Measurements from ENCODE around the gene PPRC1. TPM values are rescaled to one million over a fixed set of nuclear protein-coding genes. Genes with fewer than 3 reads are reported as not detected.

PPRC1 gene
- total RNA-seq, 2 donors from 2014 or later: 17.0 to 36.1 TPM

DNA sequence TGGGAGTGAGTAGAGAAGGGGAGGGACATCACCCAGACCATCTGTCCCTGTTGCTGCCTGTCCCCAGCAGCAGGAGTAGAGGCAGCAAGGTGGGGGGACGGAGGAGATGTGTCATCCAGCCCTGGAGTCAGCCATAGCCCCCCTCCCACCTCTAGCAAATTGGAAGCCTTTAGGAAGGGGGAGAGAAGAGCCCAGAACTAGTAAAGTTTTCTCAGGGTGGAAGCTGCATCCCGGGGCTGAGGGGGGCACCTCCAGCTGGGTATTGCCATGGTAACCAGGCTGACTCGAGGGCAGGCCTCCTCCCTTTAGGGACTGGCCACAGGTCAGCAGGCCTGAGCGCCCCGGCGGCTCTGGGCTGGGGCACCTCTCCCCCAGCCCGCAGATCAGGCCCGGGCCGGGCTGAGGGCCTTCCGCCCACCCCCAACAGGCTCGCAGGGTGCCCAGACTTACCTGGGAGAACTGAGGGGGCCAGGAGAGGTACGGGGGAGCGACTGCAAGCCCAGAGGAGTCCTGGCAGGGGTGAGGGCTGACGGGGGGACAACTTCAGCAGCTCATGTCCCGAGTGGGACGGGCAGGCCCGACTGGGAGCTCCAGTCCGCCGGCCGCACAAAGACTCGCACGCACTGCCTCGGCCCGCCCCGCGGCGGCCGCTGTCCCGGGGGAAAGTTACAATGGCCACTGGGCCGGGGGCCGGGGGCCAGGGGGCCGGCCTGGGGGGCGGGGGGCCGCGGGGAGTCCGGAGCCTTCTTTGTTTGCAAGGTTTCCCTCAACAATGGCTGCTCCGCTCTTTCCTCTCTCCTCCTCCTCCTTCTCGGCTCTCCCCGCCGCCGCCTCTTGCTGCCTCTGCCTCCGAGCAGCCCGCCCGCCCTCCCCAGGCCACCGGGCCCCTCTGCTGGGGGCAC, 18.6 kb upstream of the PPRC1 start:
- no peaks in the 10 kb centered on the region for H3K9me3 ChIP-seq
- TF ChIP-seq, protein P1, sequence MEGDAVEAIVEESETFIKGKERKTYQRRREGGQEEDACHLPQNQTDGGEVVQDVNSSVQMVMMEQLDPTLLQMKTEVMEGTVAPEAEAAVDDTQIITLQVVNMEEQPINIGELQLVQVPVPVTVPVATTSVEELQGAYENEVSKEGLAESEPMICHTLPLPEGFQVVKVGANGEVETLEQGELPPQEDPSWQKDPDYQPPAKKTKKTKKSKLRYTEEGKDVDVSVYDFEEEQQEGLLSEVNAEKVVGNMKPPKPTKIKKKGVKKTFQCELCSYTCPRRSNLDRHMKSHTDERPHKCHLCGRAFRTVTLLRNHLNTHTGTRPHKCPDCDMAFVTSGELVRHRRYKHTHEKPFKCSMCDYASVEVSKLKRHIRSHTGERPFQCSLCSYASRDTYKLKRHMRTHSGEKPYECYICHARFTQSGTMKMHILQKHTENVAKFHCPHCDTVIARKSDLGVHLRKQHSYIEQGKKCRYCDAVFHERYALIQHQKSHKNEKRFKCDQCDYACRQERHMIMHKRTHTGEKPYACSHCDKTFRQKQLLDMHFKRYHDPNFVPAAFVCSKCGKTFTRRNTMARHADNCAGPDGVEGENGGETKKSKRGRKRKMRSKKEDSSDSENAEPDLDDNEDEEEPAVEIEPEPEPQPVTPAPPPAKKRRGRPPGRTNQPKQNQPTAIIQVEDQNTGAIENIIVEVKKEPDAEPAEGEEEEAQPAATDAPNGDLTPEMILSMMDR (IDR thresholded peaks at IDR 0.05): no peak
- peaks cover 38% of the 10 kb centered on the region for H3K4me1 ChIP-seq
- no peaks in the 10 kb centered on the region for H3K27me3 ChIP-seq
- intact Hi-C loops (cut with DNase I): no loop called here
- peaks cover 18% of the 10 kb centered on the region for H3K36me3 ChIP-seq
- H3K27ac ChIP-seq: peak overlapping the region; percentile 73
- peak overlapping the region; percentile 75 for H3K4me3 ChIP-seq
- peak overlapping the region; percentile 68 to 69 for H3K9ac ChIP-seq (ENCODE audit: low read depth in 2 of 2, low read length in 2 of 2)
- DNase-seq: peak; percentile 40

DNA sequence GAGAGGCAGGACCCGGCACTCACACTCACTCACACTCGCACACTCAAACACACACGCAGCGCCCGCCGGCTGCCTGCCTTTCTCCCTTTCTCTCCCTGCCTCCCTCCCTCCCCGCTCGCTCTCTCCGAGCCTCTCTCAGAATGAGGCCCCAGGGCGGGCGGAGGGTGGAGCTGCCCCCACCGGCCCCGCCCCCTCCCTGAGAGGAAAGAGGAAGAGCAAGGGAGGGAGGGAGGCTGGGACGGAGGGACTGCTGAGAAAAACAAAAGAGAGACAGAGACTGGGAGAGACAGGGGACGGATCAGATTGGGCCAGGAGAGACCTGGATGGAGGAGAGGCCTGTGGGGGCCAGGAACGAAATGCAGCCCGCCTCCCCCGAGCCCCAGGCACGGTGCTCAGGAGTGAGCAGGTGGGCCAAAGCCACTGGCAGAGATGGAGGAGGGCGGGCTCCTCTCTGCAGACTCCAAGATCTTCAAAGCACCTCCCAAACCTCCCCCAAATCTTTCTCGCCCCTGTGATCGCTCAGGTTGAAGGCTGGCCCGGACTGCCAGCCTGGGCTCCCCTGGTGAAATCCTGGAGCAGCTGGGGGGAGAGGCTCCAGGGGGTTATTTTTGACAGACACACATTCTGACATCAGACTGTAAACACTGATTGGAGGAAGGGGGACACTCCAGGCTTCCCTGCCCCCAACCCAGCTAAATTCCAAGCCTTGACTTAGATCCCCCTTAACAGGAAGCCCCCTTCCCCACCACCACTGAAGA, 17.8 kb upstream of the PPRC1 start:
- intact Hi-C loops (cut with DNase I): no loop called here
- H3K27me3 ChIP-seq: no peaks in the 10 kb centered on the region
- peak overlapping the region; percentile 75 for H3K4me3 ChIP-seq
- peaks cover 38% of the 10 kb centered on the region for H3K4me1 ChIP-seq
- peak; percentile 96 for DNase-seq
- H3K9ac ChIP-seq (ENCODE audit: low read depth in 2 of 2, low read length in 2 of 2): peak overlapping the region; percentile 59 to 79
- TF ChIP-seq, protein P1 (IDR thresholded peaks at IDR 0.05): no peak
- no peaks in the 10 kb centered on the region for H3K9me3 ChIP-seq
- H3K27ac ChIP-seq: peak overlapping the region; percentile 73
- H3K36me3 ChIP-seq: peaks cover 12% of the 10 kb centered on the region

- intact Hi-C loops (cut with DNase I): no loop called here
- TF ChIP-seq, protein P1 (IDR thresholded peaks at IDR 0.05): no peak
- Histone ChIP-seq H3K36me3 (peaks cover 8% of the 10 kb centered on the region), H3K4me3 (no peak overlapping the region), H3K27me3 (no peaks in the 10 kb centered on the region), H3K27ac (peak overlapping the region; percentile 73), H3K9me3 (no peaks in the 10 kb centered on the region), H3K9ac (ENCODE audit: low read depth in 2 of 2, low read length in 2 of 2) (peak overlapping the region in 1 of 2 donors; percentile 79), H3K4me1 (peaks cover 38% of the 10 kb centered on the region)
- DNase-seq: no peak
These were observed 17.1 kb upstream of the PPRC1 start for GRCh38 chr10:102115775-102116174.

DNA sequence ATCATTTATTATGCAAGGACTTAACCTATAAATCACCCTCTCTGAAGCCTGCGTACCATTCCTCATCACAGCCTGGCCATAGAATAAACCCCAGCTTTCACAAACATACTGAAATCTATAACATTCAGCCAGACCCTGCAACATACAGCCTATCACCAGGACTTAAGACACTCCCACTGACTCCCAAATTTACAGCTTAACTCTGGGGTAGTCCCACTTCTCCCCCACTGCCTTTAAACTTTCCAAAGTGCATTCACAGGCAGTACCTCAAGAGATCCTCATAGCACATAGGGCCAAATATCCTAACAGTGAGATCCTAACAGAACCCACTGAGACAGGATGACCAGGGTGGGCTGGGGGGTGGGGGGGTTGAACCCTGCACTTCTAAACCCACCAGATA, 16.2 kb upstream of the PPRC1 start:
- Histone ChIP-seq H3K27ac (peak overlapping the region; percentile 84), H3K4me3 (no peak overlapping the region), H3K36me3 (no peaks in the 10 kb centered on the region), H3K4me1 (peaks cover 38% of the 10 kb centered on the region), H3K9me3 (no peaks in the 10 kb centered on the region), H3K27me3 (no peaks in the 10 kb centered on the region), H3K9ac (ENCODE audit: low read depth in 2 of 2, low read length in 2 of 2) (peak overlapping the region; percentile 44 to 68)
- TF ChIP-seq, protein P1 (IDR thresholded peaks at IDR 0.05): no peak
- DNase-seq: no peak
- intact Hi-C loops (cut with DNase I): no loop called here

DNA sequence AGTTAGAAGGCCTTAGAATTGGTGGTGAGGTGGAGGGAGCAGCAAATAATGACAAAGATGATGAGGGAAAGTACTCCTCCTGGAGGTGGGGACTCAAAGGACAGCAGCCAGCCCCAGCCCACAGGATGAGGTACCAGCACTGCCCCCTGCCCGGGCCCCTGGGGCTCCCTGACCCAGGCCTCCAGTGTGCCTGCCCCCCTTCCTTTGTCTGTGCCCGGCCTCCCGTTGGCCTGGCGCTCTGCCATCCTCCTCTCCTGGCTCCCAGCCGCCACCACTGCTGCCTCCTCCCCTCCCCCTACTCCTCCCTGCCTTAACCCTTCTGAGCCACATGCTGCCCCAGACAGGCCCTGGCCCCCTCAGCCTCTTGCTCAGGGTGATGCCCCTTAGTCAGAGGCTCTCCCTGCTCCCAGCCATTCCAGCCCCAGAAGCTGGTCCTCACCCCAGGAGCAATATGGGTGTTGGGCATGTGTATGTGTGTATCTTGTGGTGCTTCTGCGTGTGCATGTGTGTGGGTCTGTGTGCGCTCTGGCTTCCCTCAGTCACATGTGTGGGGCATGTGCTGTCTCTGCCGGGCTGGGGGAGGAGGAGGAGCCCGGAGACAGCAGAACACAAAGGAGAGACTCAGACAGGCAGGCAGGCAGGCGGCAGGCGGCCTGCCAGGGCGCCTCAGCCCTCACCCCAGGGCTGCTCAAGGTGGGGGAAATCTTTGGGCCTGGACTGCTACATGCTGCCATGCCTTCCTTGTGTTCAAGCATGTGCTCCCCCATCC, 15.3 kb upstream of the PPRC1 start:
- intact Hi-C loops (cut with DNase I): no loop called here
- no peaks in the 10 kb centered on the region for H3K27me3 ChIP-seq
- H3K4me3 ChIP-seq: no peak overlapping the region
- H3K9ac ChIP-seq (ENCODE audit: low read depth in 2 of 2, low read length in 2 of 2): peak overlapping the region; percentile 68 to 76
- peaks cover 38% of the 10 kb centered on the region for H3K4me1 ChIP-seq
- H3K27ac ChIP-seq: peak overlapping the region; percentile 84
- no peaks in the 10 kb centered on the region for H3K9me3 ChIP-seq
- TF ChIP-seq, protein P1 (IDR thresholded peaks at IDR 0.05): no peak
- peak; percentile 77 for DNase-seq
- H3K36me3 ChIP-seq: no peaks in the 10 kb centered on the region
